Neural progenitor cell (in vitro differentiated cells): Measurements from ENCODE around the gene TAX1BP1. TPM values are rescaled to one million over a fixed set of nuclear protein-coding genes. Genes with fewer than 3 reads are reported as not detected.
"Not testable (repeated sequence)": the region's sequence is repeated elsewhere in the genome, so short reads cannot be mapped to it uniquely, and the experiment has no call there.

Experiments
- DNase-seq: peaks from one replicate; pipeline ENCODE4 v3.0.0-alpha.2; 2016; ENCODE audit warnings: low spot score
- H2AFZ ChIP-seq: fragments of 200-600 bp; sonication (generic); replicated peaks from 2 replicates; pipeline ENCODE4 v1.6.1; 2016; ENCODE audit warnings: antibody characterized with exemption
- H3F3A ChIP-seq: fragments of 200-600 bp; sonication (generic); 2 replicates; pipeline ENCODE4 v1.6.1; 2016; ENCODE audit warnings: antibody characterized with exemption, low read depth
- H3K27ac ChIP-seq: fragments of 200-600 bp; sonication (generic); 2 replicates; pipeline ENCODE4 v1.5.1; 2016; ENCODE audit warnings: mild to moderate bottlenecking
- H3K27me3 ChIP-seq: fragments of 200-600 bp; sonication (generic); 2 replicates; pipeline ENCODE4 v1.6.1; 2016; ENCODE audit warnings: mild to moderate bottlenecking, moderate library complexity
- H3K36me3 ChIP-seq: fragments of 200-600 bp; sonication (generic); 2 replicates; pipeline ENCODE4 v1.5.1; 2016
- H3K4me1 ChIP-seq: fragments of 200-600 bp; sonication (generic); 2 replicates; pipeline ENCODE4 v1.6.1; 2016; ENCODE audit warnings: mixed run types
- H3K4me2 ChIP-seq: fragments of 200-600 bp; sonication (generic); 2 replicates; pipeline ENCODE4 v1.6.1; 2016
- H3K4me3 ChIP-seq: fragments of 200-600 bp; sonication (generic); 2 replicates; pipeline ENCODE4 v1.5.1; 2016
- H3K79me2 ChIP-seq: fragments of 200-600 bp; sonication (generic); 2 replicates; pipeline ENCODE4 v1.6.1; 2016; ENCODE audit warnings: low read depth
- H3K9ac ChIP-seq: fragments of 200-600 bp; sonication (generic); 2 replicates; pipeline ENCODE4 v1.6.1; 2016
- H3K9me3 ChIP-seq: fragments of 200-600 bp; sonication (generic); 2 replicates; pipeline ENCODE4 v1.5.1; 2016; ENCODE audit warnings: low read depth
- H4K20me1 ChIP-seq: fragments of 200-600 bp; sonication (generic); 2 replicates; pipeline ENCODE4 v1.6.1; 2016; ENCODE audit warnings: low read depth
- H3K27ac Mint-ChIP-seq: 3 replicates; pipeline ENCODE4 v1.8.0; 2021; ENCODE audit warnings: mixed read lengths
- H3K27me3 Mint-ChIP-seq: 2 replicates; pipeline ENCODE4 v1.8.0; 2022; ENCODE audit warnings: low read depth, mild to moderate bottlenecking, inconsistent platforms, moderate library complexity, mixed read lengths; ENCODE audit not compliant: insufficient read depth
- H3K36me3 Mint-ChIP-seq: 3 replicates; pipeline ENCODE4 v1.8.0; 2021; ENCODE audit warnings: mixed read lengths
- H3K4me1 Mint-ChIP-seq: 3 replicates; pipeline ENCODE4 v1.8.0; 2021; ENCODE audit warnings: mixed read lengths
- H3K4me3 Mint-ChIP-seq: 3 replicates; pipeline ENCODE4 v1.8.0; 2021; ENCODE audit warnings: mild to moderate bottlenecking, moderate library complexity, mixed read lengths
- H3K9me3 Mint-ChIP-seq: 3 replicates; pipeline ENCODE4 v1.8.0; 2020; ENCODE audit warnings: mixed read lengths
- EZH2 ChIP-seq: fragments of 200-600 bp; sonication (generic); IDR thresholded peaks from 2 replicates; pipeline ENCODE4 v1.6.1; 2017; ENCODE audit warnings: antibody characterized with exemption, mild to moderate bottlenecking, moderate library complexity
- EZH2phosphoT487 ChIP-seq: fragments of 200-600 bp; sonication (generic); IDR thresholded peaks from 2 replicates; pipeline ENCODE4 v1.6.1; 2017; ENCODE audit warnings: antibody characterized with exemption
- total RNA-seq: library from RNA; depleted of rRNA; stranded (reverse); fragments of >200 nt; gene quantifications from 2 replicates; pipeline ENCODE4 v1.2.3, GENCODE V29; 2015; ENCODE audit warnings: low replicate concordance
- TF ChIP-seq, protein P1 (sequence below): fragments of 200-600 bp; sonication (generic); IDR thresholded peaks from 2 replicates; pipeline ENCODE4 v1.5.1; 2017; ENCODE audit warnings: antibody characterized with exemption, mild to moderate bottlenecking

Gene TAX1BP1
- total RNA-seq, 1 donor from 2014 or later, result 80.0 TPM

DNA sequence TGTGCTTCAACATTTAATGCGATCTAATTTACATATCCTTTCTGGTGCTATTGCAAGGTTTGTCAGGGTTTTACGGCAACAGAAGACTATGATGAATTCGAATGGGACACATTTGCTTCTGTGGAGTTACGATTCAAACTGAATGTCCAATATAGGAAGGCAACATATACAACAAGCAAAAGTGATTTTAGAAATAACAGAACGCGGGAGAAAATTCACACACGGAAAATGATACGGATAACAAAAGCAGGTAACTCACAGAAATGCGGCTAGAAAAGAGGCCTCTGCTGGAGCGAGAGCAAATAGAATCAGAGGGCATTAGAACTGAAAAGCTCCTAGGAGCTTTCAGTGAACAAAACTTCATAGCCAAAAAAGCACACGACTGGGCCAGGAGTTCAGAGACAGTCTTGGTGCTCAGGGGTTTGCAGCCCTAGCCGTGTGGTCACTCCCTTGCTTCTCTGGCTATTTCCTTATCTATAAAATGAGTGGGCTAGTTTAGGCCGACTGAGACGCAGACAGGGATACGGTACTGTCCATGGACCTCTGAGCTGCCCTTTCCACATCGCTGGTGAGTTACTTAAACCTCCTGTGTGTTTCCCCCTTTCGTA lies 557 bp upstream of the TAX1BP1 start:
- no peak for DNase-seq
- no peaks in the 10 kb centered on the region for H3K27me3 Mint-ChIP-seq
- H3K36me3 ChIP-seq, result no peaks in the 10 kb centered on the region
- H3K79me2 ChIP-seq, result peaks cover 38% of the 10 kb centered on the region
- peaks cover 2% of the 10 kb centered on the region for H3K36me3 Mint-ChIP-seq
- H3K9me3 ChIP-seq, result no peaks in the 10 kb centered on the region
- H3K9me3 Mint-ChIP-seq, result no peaks in the 10 kb centered on the region
- peaks cover 18% of the 10 kb centered on the region for H4K20me1 ChIP-seq
- H3K27ac ChIP-seq, result peak overlapping the region; percentile 14
- peak overlapping the region; percentile 78 for H2AFZ ChIP-seq
- H3K9ac ChIP-seq, result peak overlapping the region; percentile 24
- peak; percentile 30 for TF ChIP-seq EZH2
- TF ChIP-seq, protein P1, sequence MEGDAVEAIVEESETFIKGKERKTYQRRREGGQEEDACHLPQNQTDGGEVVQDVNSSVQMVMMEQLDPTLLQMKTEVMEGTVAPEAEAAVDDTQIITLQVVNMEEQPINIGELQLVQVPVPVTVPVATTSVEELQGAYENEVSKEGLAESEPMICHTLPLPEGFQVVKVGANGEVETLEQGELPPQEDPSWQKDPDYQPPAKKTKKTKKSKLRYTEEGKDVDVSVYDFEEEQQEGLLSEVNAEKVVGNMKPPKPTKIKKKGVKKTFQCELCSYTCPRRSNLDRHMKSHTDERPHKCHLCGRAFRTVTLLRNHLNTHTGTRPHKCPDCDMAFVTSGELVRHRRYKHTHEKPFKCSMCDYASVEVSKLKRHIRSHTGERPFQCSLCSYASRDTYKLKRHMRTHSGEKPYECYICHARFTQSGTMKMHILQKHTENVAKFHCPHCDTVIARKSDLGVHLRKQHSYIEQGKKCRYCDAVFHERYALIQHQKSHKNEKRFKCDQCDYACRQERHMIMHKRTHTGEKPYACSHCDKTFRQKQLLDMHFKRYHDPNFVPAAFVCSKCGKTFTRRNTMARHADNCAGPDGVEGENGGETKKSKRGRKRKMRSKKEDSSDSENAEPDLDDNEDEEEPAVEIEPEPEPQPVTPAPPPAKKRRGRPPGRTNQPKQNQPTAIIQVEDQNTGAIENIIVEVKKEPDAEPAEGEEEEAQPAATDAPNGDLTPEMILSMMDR, result no peak
- peaks cover 19% of the 10 kb centered on the region for H3F3A ChIP-seq
- peak overlapping the region; percentile 95 for H3K4me3 Mint-ChIP-seq
- H3K4me3 ChIP-seq, result peak overlapping the region; percentile 88
- peaks cover 24% of the 10 kb centered on the region for H3K4me1 Mint-ChIP-seq
- H3K27me3 ChIP-seq, result no peaks in the 10 kb centered on the region
- peaks cover 4% of the 10 kb centered on the region for H3K4me1 ChIP-seq
- H3K27ac Mint-ChIP-seq, result peak overlapping the region; percentile 91
- peak overlapping the region; percentile 79 for H3K4me2 ChIP-seq

DNA sequence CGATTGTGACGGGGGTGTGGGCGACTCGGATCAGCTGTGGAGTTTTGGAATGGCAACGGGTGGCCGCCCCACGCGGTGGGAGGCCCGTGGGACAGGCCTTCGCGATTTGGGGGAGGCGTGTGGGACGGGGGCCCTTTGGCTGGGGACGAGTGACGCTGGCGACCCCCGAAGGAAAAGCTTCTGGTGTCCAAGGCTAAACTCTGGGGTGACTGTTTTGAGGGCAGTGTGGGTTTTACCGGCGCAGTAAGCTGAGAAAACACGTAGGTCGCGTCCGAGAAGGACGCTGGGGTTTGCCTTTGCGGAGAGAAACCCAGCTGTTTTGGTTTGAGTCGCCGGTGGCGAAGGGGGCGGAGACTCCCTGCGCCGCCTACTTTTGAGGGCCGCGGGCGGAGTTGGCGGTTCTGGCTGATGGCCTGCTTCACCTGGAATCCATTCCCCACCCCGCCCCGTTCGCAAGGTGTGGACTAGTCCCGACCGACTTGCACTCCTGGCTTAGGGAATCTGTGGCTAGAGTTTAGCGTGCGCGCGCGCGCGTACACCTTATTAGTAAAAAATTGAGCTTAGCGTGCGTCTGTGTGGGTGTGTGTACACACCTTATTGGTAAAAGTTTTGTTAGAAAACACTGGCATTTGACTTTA lies 606 bp downstream of the TAX1BP1 start:
- no peak for TF ChIP-seq EZH2phosphoT487
- TF ChIP-seq EZH2, result no peak
- TF ChIP-seq, protein P1, result no peak
- H3F3A ChIP-seq, result peaks cover 19% of the 10 kb centered on the region
- Mint-ChIP-seq H3K4me1 (peaks cover 29% of the 10 kb centered on the region), H3K9me3 (no peaks in the 10 kb centered on the region), H3K4me3 (peak overlapping the region; percentile 95), H3K27me3 (no peaks in the 10 kb centered on the region), H3K27ac (peak overlapping the region; percentile 91), H3K36me3 (peaks cover 2% of the 10 kb centered on the region)
- H3K9me3 ChIP-seq, result no peaks in the 10 kb centered on the region
- peak overlapping the region; percentile 88 for H3K4me3 ChIP-seq
- peaks cover 29% of the 10 kb centered on the region for H4K20me1 ChIP-seq
- peak overlapping the region; percentile 64 for H3K9ac ChIP-seq
- peaks cover 50% of the 10 kb centered on the region for H3K79me2 ChIP-seq
- no peaks in the 10 kb centered on the region for H3K27me3 ChIP-seq
- peak overlapping the region; percentile 53 for H3K27ac ChIP-seq
- no peaks in the 10 kb centered on the region for H3K36me3 ChIP-seq
- H2AFZ ChIP-seq, result peak overlapping the region; percentile 78
- DNase-seq, result peak; percentile 89
- peak overlapping the region; percentile 79 for H3K4me2 ChIP-seq
- peaks cover 4% of the 10 kb centered on the region for H3K4me1 ChIP-seq

DNA sequence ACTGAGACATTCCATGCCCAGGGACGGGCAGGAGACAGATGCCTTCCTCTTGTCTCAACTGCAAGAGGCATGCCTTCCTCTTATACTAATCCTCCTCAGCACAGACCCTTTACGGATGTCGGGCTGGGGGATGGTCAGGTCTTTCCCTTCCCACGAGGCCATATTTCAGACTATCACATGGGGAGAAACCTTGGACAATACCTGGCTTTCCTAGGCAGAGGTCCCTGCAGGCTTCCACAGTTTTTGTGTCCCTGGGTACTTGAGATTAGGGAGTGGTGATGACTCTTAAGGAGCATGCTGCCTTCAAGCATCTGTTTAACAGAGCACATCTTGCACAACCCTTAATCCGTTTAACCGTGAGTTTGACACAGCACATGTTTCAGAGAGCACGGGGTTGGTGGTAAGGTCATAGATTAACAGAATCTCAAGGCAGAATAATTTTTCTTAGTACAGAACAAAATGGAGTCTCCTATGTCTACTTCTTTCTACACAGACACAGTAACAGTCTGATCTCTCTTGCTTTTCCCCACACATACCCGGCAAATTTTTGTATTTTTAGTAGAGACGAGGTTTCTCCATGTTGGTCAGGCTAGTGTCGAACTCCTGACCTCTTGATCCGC lies 2.2 kb downstream of the TAX1BP1 start:
- not testable (repeated sequence) for H3K27ac ChIP-seq, H2AFZ ChIP-seq, H3K27me3 ChIP-seq, H3K36me3 Mint-ChIP-seq, H3K27me3 Mint-ChIP-seq, H3K9me3 ChIP-seq, H3K27ac Mint-ChIP-seq, H3K9ac ChIP-seq, DNase-seq, H3K4me3 ChIP-seq, H3K9me3 Mint-ChIP-seq, H3K4me2 ChIP-seq, H3K36me3 ChIP-seq
- H3K4me1 ChIP-seq, result peaks cover 18% of the 10 kb centered on the region
- Mint-ChIP-seq H3K4me3 (peak overlapping the region; percentile 70), H3K4me1 (peaks cover 29% of the 10 kb centered on the region)
- H3F3A ChIP-seq, result peaks cover 19% of the 10 kb centered on the region
- peaks cover 66% of the 10 kb centered on the region for H3K79me2 ChIP-seq
- H4K20me1 ChIP-seq, result peaks cover 46% of the 10 kb centered on the region
